Limb (tissue), 2 donors: ENCODE measurements around the gene NEK6.

Experiments used
- DNase-seq, 2 donors: peaks; one replicate each; pipeline ENCODE4 v3.0.0-alpha.2; 2016; ENCODE audit errors: extremely low spot score in 2 of 2

NEK6 gene

GRCh38 chr9:124354346-124355038, 96.7 kb downstream of the NEK6 start:
- DNase-seq: peak in 1 of 2 donors; percentile 8

- no peak for DNase-seq
Observed at GRCh38 chr9:124355039-124355940, 97.5 kb downstream of the NEK6 start.

- DNase-seq: no peak
Observed at GRCh38 chr9:124355941-124356744, 98.4 kb downstream of the NEK6 start.

- no peak for DNase-seq
Observed at GRCh38 chr9:124356745-124357390, 99.1 kb downstream of the NEK6 start.

- no peak for DNase-seq
Observed at GRCh38 chr9:124357721-124358361, 100.1 kb downstream of the NEK6 start.

- no peak for DNase-seq
Observed at GRCh38 chr9:124358631-124359030, 100.9 kb downstream of the NEK6 start.

GRCh38 chr9:124359426-124359825, 101.7 kb downstream of the NEK6 start:
- DNase-seq: no peak

GRCh38 chr9:124359855-124360678, 102.3 kb downstream of the NEK6 start:
- no peak for DNase-seq

GRCh38 chr9:124361128-124361527, 103.4 kb downstream of the NEK6 start:
- DNase-seq: no peak

GRCh38 chr9:124363326-124364096, 105.8 kb downstream of the NEK6 start:
- no peak for DNase-seq

GRCh38 chr9:124364141-124364540, 106.4 kb downstream of the NEK6 start:
- DNase-seq: no peak

- no peak for DNase-seq
Observed at GRCh38 chr9:124365036-124365435, 107.3 kb downstream of the NEK6 start.

- no peak for DNase-seq
Observed at GRCh38 chr9:124366476-124367220, 108.9 kb downstream of the NEK6 start.

- DNase-seq: no peak
Observed at GRCh38 chr9:124368692-124369091, 110.9 kb downstream of the NEK6 start.

- DNase-seq: no peak
Observed at GRCh38 chr9:124369231-124369797, 111.6 kb downstream of the NEK6 start.

GRCh38 chr9:124370896-124371582, 113.3 kb downstream of the NEK6 start:
- no peak for DNase-seq

GRCh38 chr9:124372038-124372437, 114.3 kb downstream of the NEK6 start:
- DNase-seq: no peak

- no peak for DNase-seq
Observed at GRCh38 chr9:124373386-124373785, 115.6 kb downstream of the NEK6 start.
